Measurements from ENCODE around the gene GALNT18.
A peak's percentile ranks its signal among the peaks of the same experiment; 100 is the strongest.

The GALNT18 gene

DNA sequence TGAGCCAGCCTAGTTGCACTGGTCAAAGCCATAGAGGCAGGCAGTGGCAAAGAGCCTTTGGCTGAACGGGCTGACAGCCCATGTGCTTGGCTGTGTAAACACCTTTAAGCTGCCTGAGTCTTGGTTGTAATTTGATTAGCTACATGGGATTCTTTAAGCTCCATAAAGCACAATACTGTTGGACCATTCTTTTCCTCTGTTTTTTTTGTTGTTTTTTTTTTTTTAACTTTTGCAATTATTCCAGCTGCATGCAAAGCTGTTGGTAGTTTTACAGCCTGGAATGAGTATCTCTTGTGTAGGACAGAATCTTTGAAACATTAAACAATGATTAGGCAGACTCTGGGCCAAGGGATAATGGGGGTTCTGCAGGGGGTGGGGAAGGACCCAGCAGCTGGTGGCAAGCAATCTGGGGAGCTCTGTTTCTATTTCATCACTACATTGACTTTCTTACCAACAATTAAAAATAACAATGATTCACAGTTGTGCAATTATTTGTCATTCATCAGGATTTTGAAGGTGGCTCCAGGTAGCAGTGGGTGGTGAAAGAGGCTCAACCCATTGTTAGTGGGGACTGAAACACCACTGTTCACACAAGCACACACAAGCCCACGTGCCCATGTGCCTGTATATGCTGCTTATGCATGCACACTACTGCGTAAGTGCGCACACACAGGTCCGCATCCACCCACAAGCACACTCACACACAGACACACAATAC, 199.2 kb downstream of the GALNT18 start:
- Histone ChIP-seq H3K23ac (ENCODE audit: low read depth, low read length, poor library complexity) (peak overlapping the region; percentile 25), H2BK15ac (ENCODE audit: low read length) (no peak overlapping the region), H3K27ac (replicated peaks; ENCODE audit: low read length) (no peak overlapping the region), H3K79me1 (ENCODE audit: low read depth, low read length) (no peaks in the 10 kb centered on the region), H2BK120ac (ENCODE audit: low read depth, low read length) (no peak overlapping the region), H3K14ac (ENCODE audit: low read length) (peak overlapping the region; percentile 92), H3K27me3 (ENCODE audit: control insufficient read depth in 3 of 3, insufficient read depth in 3 of 3, low read depth in 1 of 3, low read length in 3 of 3) (peaks cover 0 to 3% (median 0%) of the 10 kb centered on the region in 3 experiments), H2BK5ac (ENCODE audit: low read length) (no peak overlapping the region), H2AFZ (ENCODE audit: low read length) (no peak overlapping the region), H3K4ac (ENCODE audit: low read length) (peak overlapping the region; percentile 71), H2AK5ac (ENCODE audit: low read depth, low read length) (no peak overlapping the region), H2BK12ac (ENCODE audit: low read length) (no peak overlapping the region), H3K9me3 (replicated peaks in 1 of 2; ENCODE audit: control insufficient read depth in 2 of 2, insufficient read depth in 1 of 2, low read depth in 1 of 2, low read length in 2 of 2) (no peaks in the 10 kb centered on the region), H3K4me3 (ENCODE audit: low read length in 2 of 2) (no peak overlapping the region), H3K36me3 (replicated peaks in 1 of 2; ENCODE audit: control insufficient read depth in 2 of 2, insufficient read depth in 2 of 2, low read length in 2 of 2) (peaks cover 0 to 2% of the 10 kb centered on the region in 2 donors), H3K4me1 (ENCODE audit: control insufficient read depth in 2 of 2, insufficient read depth in 1 of 2, low read depth in 1 of 2, low read length in 2 of 2) (peaks cover 0 to 17% of the 10 kb centered on the region in 2 donors), H3K4me2 (ENCODE audit: insufficient read depth, low read length, poor library complexity, severe bottlenecking) (no peak overlapping the region), H4K8ac (ENCODE audit: low read depth, low read length) (peak overlapping the region; percentile 85), H3K9ac (ENCODE audit: low read depth, low read length, poor library complexity) (no peak overlapping the region), H4K91ac (ENCODE audit: low read depth, low read length, poor library complexity) (no peak overlapping the region), H3K18ac (ENCODE audit: low read length) (peak overlapping the region; percentile 78)
- no peak for DNase-seq (ENCODE audit: low spot score)
- no CpG with 5 or more reads among the region's 5 CpGs for WGBS, 2 donors (ENCODE audit: extremely low coverage in 2 of 2, insufficient read length in 2 of 2, insufficient replicate concordance in 1 of 2)

DNA sequence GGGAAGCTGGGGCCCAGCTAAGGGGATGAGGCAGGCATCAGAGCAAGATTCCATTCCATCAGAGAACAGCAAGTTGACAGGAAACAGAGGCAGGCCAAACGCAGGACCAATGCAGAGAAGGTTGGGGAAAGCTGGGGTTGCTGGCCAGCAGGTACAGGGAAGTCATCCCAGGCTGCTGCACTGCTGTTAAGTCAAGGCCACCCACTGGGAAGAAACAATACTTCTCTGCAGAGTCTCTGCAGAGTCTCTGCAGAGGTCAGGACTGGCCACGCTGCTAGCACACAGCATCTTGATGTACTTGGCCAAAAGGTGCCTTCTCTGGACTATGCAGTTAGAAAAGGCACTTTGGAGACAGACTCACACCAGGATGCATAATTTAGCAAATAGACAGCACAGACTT, 200.3 kb downstream of the GALNT18 start:
- WGBS, 2 donors (ENCODE audit: extremely low coverage in 2 of 2, insufficient read length in 2 of 2, insufficient replicate concordance in 1 of 2), result no CpG with 5 or more reads among the region's 2 CpGs
- H2BK120ac ChIP-seq (ENCODE audit: low read depth, low read length), result no peak overlapping the region
- H4K8ac ChIP-seq (ENCODE audit: low read depth, low read length), result no peak overlapping the region
- H3K4me1 ChIP-seq (ENCODE audit: control insufficient read depth in 2 of 2, insufficient read depth in 1 of 2, low read depth in 1 of 2, low read length in 2 of 2), result peaks cover 0 to 23% of the 10 kb centered on the region in 2 donors
- H2BK15ac ChIP-seq (ENCODE audit: low read length), result peak overlapping the region; percentile 9
- H3K14ac ChIP-seq (ENCODE audit: low read length), result no peak overlapping the region
- H3K9ac ChIP-seq (ENCODE audit: low read depth, low read length, poor library complexity), result no peak overlapping the region
- no peak overlapping the region for H3K4ac ChIP-seq (ENCODE audit: low read length)
- H3K79me1 ChIP-seq (ENCODE audit: low read depth, low read length), result no peaks in the 10 kb centered on the region
- H2AK5ac ChIP-seq (ENCODE audit: low read depth, low read length), result peak overlapping the region; percentile 53
- no peak overlapping the region for H3K4me2 ChIP-seq (ENCODE audit: insufficient read depth, low read length, poor library complexity, severe bottlenecking)
- no peak overlapping the region for H2BK12ac ChIP-seq (ENCODE audit: low read length)
- no peak overlapping the region for H3K27ac ChIP-seq (replicated peaks; ENCODE audit: low read length)
- H3K4me3 ChIP-seq (ENCODE audit: low read length in 2 of 2), result no peak overlapping the region
- no peak overlapping the region for H2BK5ac ChIP-seq (ENCODE audit: low read length)
- no peak overlapping the region for H2AFZ ChIP-seq (ENCODE audit: low read length)
- no peak for DNase-seq (ENCODE audit: low spot score)
- H3K36me3 ChIP-seq (replicated peaks in 1 of 2; ENCODE audit: control insufficient read depth in 2 of 2, insufficient read depth in 2 of 2, low read length in 2 of 2), result peaks cover 0 to 2% of the 10 kb centered on the region in 2 donors
- H3K18ac ChIP-seq (ENCODE audit: low read length), result no peak overlapping the region
- H3K27me3 ChIP-seq (ENCODE audit: control insufficient read depth in 3 of 3, insufficient read depth in 3 of 3, low read depth in 1 of 3, low read length in 3 of 3), result peaks cover 0 to 2% (median 0%) of the 10 kb centered on the region in 3 experiments
- no peak overlapping the region for H3K23ac ChIP-seq (ENCODE audit: low read depth, low read length, poor library complexity)
- no peak overlapping the region for H4K91ac ChIP-seq (ENCODE audit: low read depth, low read length, poor library complexity)
- no peaks in the 10 kb centered on the region for H3K9me3 ChIP-seq (replicated peaks in 1 of 2; ENCODE audit: control insufficient read depth in 2 of 2, insufficient read depth in 1 of 2, low read depth in 1 of 2, low read length in 2 of 2)

DNA sequence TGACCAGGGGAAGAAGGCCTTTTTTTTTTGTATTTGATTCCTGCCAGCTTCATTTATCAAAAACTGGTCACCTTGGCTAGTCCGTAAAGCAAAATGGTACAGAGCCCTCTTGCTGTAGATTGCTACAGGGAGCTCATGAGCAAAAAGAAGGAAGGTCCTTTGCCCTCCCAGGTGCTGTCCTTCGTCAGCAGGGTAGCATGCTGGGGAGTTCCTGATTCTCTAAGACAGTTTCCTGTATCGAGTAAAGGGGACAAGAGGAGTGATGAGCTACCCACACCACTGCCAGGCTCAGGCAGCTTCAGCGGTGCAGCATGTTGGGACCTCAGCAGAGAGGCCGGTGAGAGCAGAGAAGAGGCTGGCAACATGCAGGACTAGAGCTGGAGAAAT, 200.9 kb downstream of the GALNT18 start:
- Histone ChIP-seq H3K4me1 (ENCODE audit: control insufficient read depth in 2 of 2, insufficient read depth in 1 of 2, low read depth in 1 of 2, low read length in 2 of 2) (peaks cover 0 to 23% of the 10 kb centered on the region in 2 donors), H2BK120ac (ENCODE audit: low read depth, low read length) (no peak overlapping the region), H2BK15ac (ENCODE audit: low read length) (no peak overlapping the region), H3K79me1 (ENCODE audit: low read depth, low read length) (no peaks in the 10 kb centered on the region), H3K9ac (ENCODE audit: low read depth, low read length, poor library complexity) (no peak overlapping the region), H4K91ac (ENCODE audit: low read depth, low read length, poor library complexity) (no peak overlapping the region), H4K8ac (ENCODE audit: low read depth, low read length) (no peak overlapping the region), H2AFZ (ENCODE audit: low read length) (no peak overlapping the region), H3K27me3 (ENCODE audit: control insufficient read depth in 3 of 3, insufficient read depth in 3 of 3, low read depth in 1 of 3, low read length in 3 of 3) (peaks cover 0 to 2% (median 0%) of the 10 kb centered on the region in 3 experiments), H3K4me3 (ENCODE audit: low read length in 2 of 2) (no peak overlapping the region), H3K18ac (ENCODE audit: low read length) (peak overlapping the region; percentile 78), H3K4me2 (ENCODE audit: insufficient read depth, low read length, poor library complexity, severe bottlenecking) (no peak overlapping the region), H3K14ac (ENCODE audit: low read length) (no peak overlapping the region), H3K4ac (ENCODE audit: low read length) (no peak overlapping the region), H3K36me3 (replicated peaks in 1 of 2; ENCODE audit: control insufficient read depth in 2 of 2, insufficient read depth in 2 of 2, low read length in 2 of 2) (peaks cover 0 to 2% of the 10 kb centered on the region in 2 donors), H2BK5ac (ENCODE audit: low read length) (no peak overlapping the region), H3K9me3 (replicated peaks in 1 of 2; ENCODE audit: control insufficient read depth in 2 of 2, insufficient read depth in 1 of 2, low read depth in 1 of 2, low read length in 2 of 2) (no peaks in the 10 kb centered on the region), H3K27ac (replicated peaks; ENCODE audit: low read length) (no peak overlapping the region), H2AK5ac (ENCODE audit: low read depth, low read length) (peak overlapping the region; percentile 53), H3K23ac (ENCODE audit: low read depth, low read length, poor library complexity) (no peak overlapping the region), H2BK12ac (ENCODE audit: low read length) (no peak overlapping the region)
- no CpG with 5 or more reads among the region's 5 CpGs for WGBS, 2 donors (ENCODE audit: extremely low coverage in 2 of 2, insufficient read length in 2 of 2, insufficient replicate concordance in 1 of 2)
- no peak for DNase-seq (ENCODE audit: low spot score)

DNA sequence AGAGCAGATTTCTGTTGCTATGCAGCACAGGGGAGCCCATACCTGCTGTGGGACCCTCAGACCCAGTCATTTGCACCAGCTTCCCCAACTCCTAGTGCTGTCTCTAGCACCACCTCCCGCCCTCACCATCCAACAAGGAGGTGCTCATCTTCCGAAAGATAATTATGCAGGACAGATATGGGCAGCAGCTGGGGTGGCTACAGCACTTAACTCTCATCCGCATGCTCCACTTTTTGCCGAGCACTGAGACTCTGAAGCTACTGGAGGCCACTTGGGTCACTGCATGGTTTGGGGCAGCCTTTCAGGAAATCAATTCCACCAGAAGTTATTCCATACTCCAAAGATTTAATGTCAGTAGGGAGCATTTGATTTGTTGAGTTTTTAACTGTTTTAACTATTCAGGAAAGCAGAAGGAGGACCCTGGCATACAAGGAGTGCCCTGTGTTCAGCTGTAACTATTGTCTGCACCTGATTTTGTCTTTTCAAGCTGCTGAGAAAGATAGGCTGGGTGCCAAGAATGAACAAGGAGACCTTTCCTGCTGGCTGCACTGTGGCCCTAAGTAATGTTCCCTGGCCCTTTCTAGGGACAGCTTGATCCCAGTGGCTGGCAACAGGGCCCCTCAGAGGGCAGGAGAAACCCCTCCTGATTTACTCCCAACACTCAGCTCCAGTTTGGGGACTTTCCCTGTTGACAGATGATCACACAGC, 201.5 kb downstream of the GALNT18 start:
- Histone ChIP-seq H3K36me3 (replicated peaks in 1 of 2; ENCODE audit: control insufficient read depth in 2 of 2, insufficient read depth in 2 of 2, low read length in 2 of 2) (peaks cover 0 to 2% of the 10 kb centered on the region in 2 donors), H3K27me3 (ENCODE audit: control insufficient read depth in 3 of 3, insufficient read depth in 3 of 3, low read depth in 1 of 3, low read length in 3 of 3) (peaks cover 0 to 2% (median 0%) of the 10 kb centered on the region in 3 experiments), H4K8ac (ENCODE audit: low read depth, low read length) (no peak overlapping the region), H3K9me3 (replicated peaks in 1 of 2; ENCODE audit: control insufficient read depth in 2 of 2, insufficient read depth in 1 of 2, low read depth in 1 of 2, low read length in 2 of 2) (no peaks in the 10 kb centered on the region), H3K27ac (replicated peaks; ENCODE audit: low read length) (no peak overlapping the region), H3K4ac (ENCODE audit: low read length) (no peak overlapping the region), H2BK12ac (ENCODE audit: low read length) (no peak overlapping the region), H3K18ac (ENCODE audit: low read length) (peak overlapping the region; percentile 18), H3K23ac (ENCODE audit: low read depth, low read length, poor library complexity) (no peak overlapping the region), H2BK5ac (ENCODE audit: low read length) (no peak overlapping the region), H3K14ac (ENCODE audit: low read length) (no peak overlapping the region), H3K4me1 (ENCODE audit: control insufficient read depth in 2 of 2, insufficient read depth in 1 of 2, low read depth in 1 of 2, low read length in 2 of 2) (peaks cover 0 to 23% of the 10 kb centered on the region in 2 donors), H2BK120ac (ENCODE audit: low read depth, low read length) (no peak overlapping the region), H2BK15ac (ENCODE audit: low read length) (no peak overlapping the region), H3K79me1 (ENCODE audit: low read depth, low read length) (no peaks in the 10 kb centered on the region), H3K9ac (ENCODE audit: low read depth, low read length, poor library complexity) (peak overlapping the region; percentile 46), H3K4me3 (ENCODE audit: low read length in 2 of 2) (no peak overlapping the region), H2AFZ (ENCODE audit: low read length) (no peak overlapping the region), H4K91ac (ENCODE audit: low read depth, low read length, poor library complexity) (no peak overlapping the region), H3K4me2 (ENCODE audit: insufficient read depth, low read length, poor library complexity, severe bottlenecking) (no peak overlapping the region), H2AK5ac (ENCODE audit: low read depth, low read length) (no peak overlapping the region)
- DNase-seq (ENCODE audit: low spot score), result no peak
- WGBS, 2 donors (ENCODE audit: extremely low coverage in 2 of 2, insufficient read length in 2 of 2, insufficient replicate concordance in 1 of 2), result no CpG with 5 or more reads among the region's 4 CpGs

Measured in neuronal stem cell (in vitro differentiated cells).